GM19025 (cell line): ENCODE data around the gene MAN2A2.

Source experiments
- ATAC-seq: cut with Tn5 transposase; IDR thresholded peaks from one replicate; pipeline ENCODE4 v1.9.1; 2021; ENCODE audit warnings: mild to moderate bottlenecking, low read depth, moderate library complexity; ENCODE audit not compliant: unreplicated experiment

The MAN2A2 gene

DNA sequence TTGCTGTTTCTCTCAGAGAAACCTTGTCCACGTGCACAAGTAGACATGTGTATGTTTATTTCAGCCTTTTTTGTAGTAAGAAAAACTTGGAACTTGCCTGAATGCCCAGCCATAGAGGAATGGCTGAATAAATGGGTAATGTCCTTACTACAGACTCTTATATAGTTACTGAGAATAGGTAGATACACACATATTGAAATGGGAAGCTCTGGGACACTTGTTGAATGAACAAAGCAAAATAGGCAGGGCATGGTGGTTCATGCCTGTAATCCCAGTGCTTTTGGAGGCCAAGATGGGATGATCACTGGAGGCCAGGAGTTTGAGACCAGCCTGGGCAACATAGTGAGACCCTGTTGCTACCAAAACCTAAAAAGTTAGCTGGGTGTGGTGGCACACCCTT is 33.7 kb downstream of the MAN2A2 start:
- no peak for ATAC-seq

DNA sequence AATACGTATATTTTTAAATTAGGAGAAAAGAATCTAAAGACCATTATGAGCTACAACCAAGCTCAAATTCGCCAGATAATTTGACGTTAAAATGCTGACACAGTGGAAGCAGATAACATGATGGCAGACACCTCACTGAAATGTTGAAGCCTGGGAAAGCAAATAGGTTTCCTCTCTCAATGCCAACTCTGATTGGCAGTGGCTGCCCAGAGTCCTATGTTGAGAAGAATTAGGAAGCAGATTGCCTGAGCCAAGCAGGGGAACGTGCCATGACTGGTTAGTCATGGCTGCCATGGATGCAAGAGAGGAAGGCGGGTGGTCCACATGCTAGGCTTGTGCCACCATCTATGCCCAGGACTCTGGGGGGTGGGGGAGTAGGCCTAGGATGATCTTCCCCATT is 35.2 kb downstream of the MAN2A2 start:
- ATAC-seq: no peak

DNA sequence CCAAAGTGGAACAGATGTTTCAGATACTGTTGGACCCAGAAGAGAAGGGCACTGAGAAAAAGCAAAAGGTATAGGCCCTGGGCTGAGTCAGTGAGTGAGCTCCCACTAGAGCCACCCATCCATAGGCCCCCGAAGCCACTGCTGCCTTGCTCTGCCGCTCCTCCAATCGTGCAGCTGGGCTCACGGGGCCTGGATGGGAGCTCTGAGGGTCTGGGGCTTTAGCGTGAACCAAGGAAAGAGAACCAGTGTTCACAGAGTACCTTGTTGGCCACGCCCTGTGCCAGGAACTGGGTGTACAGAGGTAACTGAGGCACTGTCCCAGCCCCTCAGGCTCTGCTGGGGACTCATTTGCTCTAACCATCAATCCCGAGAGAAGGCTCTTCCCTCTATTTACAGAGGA is 36.7 kb downstream of the MAN2A2 start:
- no peak for ATAC-seq

DNA sequence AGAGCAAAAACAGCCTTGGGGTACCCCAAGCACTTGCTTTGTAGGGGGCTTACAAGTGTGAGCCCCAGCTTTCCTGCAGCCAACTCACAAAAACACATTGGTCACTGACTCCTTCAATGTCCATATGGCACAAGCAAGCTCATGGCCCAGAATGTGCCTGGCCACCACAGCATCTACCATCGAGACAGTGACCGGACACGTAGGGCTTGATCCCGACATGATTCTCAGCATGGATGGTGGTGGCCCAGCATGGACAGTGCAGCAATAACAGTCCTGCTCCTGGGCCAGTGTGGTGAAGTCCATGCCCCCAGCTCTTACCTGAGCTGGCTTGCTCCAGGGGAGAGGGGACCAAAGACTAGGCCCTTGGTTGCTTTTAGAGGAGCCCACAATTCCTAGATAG is 37.9 kb downstream of the MAN2A2 start:
- no peak for ATAC-seq

DNA sequence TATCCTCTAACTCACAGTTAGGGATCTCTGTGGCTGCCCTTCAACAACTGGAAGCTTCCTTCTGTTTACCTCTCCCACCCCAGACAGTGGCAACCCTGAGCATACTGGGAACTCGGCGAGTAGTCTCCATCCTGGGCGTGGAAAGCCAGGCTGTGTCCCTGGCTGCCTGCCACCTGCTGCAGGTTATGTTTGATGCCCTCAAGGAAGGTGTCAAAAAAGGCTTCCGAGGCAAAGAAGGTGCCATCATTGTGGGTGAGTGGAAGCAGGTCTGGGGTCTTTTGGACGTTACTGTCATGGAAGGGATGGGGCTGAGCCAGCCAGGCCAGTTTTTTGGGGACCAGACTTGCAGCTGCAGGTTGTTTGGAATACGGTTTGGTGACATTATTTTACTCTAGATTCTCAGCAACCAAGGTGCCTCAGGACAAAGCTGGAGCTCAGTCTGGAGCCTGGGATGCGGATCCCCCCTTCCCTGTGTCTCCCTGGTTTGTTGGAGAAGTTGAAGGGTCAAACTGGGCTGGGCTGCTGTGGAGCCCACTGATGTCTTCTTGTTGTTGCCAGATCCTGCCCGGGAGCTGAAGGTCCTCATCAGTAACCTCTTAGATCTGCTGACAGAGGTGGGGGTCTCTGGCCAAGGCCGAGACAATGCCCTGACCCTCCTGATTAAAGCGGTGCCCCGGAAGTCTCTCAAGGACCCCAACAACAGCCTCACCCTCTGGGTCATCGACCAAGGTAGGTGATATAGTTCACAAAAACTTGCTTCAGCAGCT is 39.4 kb downstream of the MAN2A2 start:
- ATAC-seq: no peak

DNA sequence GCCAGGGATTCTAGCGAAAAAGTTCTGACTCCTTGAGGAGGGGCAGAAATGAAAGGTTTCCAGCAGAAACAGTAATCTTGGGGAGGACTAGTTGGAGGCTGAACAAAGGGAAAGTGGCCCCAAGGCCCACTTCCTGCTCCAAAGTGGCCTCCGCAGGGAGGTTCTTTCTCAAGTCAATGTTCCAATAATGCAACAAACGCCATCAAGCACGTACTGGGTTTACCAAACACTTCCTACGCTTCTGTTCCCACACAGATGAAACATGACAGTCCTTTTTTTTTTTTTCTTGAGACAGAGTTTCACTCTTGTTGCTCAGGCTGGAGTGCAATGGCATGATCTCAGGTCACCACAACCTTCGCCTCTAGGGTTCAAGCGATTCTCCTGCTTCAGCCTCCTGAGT is 42.0 kb downstream of the MAN2A2 start:
- ATAC-seq: no peak

DNA sequence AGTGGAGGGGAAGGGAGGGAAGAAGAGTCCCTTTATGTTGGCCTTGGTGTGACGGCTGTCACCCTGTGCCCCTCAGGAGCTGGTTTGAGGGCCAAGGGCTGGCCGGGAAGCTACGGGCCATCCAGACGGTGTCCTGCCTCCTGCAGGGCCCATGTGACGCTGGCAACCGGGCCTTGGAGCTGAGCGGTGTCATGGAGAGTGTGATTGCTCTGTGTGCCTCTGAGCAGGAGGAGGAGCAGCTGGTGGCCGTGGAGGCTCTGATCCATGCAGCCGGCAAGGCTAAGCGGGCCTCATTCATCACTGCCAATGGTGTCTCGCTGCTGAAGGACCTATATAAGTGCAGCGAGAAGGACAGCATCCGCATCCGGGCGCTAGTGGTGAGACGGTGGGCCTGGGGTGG is 43.4 kb downstream of the MAN2A2 start:
- no peak for ATAC-seq

DNA sequence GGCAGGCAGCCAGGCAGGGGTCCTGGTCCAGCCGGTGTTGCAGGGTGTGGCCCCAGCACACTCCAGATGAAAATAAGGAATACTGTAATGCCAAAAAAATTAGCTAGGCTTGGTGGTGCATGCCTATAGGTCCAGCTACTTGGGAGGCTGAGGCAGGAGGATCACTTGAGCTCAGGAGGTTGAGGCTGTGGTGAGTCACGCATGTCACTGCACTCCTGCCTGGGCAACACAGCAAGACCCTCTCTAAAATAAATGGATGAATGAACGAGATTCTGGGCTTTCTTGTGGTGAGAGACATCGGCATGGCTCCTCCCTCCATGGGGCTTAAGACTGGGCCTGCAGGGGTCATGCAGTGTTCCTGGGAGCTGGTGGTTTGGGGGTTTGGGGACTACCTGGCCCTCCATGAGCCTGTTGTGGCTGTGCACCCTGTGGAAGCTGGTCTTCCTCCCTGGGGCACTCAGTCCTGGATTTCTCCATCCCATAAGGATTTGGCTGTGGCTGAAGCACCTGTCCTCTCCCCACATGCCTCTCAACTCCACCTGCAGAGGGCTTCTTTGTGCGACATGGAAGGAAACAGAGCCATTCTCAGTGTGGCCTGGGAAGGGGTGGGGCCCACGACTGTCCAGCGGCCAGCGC is 44.0 kb downstream of the MAN2A2 start:
- ATAC-seq: no peak

DNA sequence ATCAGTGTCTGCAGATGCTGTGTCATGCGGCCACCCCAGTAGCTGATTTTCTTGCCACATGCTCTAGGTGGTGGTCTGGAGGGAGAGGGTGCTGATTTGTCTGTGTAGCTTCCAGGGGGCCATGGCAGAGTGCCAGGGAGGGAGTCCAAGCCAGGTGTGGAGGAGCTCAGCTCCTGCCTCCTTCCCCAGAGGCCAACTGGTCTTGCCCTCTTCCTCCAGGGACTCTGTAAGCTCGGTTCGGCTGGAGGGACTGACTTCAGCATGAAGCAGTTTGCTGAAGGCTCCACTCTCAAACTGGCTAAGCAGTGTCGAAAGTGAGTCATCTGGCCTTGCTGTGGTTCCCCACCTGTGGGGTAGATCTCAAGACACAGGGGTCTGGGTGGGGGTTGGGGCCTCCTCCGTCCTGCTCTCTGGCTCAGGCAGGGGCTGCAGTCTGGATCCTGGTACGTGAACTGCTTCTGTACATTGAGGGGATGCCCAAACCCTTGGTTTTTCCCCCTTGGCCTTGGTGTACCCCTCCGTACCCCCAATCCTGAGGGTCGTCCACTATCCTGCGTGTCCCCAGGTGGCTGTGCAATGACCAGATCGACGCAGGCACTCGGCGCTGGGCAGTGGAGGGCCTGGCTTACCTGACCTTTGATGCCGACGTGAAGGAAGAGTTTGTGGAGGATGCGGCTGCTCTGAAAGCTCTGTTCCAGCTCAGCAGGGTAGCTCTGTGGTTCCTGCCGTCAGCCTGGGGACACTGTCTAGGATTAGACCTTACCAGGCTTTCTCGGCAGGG is 44.7 kb downstream of the MAN2A2 start:
- ATAC-seq: no peak

DNA sequence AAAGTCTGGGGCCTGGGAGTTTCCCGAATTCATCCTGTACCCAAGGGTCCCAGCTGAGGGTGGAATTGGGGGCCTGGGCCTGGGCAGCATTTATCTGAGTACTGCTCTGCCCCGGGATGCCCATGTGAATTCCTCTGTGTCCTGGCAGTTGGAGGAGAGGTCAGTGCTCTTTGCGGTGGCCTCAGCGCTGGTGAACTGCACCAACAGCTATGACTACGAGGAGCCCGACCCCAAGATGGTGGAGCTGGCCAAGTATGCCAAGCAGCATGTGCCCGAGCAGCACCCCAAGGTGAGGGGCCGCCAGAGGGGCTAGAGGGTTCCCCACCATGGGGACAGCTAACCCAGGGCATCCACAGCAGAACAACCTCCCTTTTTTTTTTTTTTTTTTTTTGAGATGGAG is 45.4 kb downstream of the MAN2A2 start:
- ATAC-seq: no peak

DNA sequence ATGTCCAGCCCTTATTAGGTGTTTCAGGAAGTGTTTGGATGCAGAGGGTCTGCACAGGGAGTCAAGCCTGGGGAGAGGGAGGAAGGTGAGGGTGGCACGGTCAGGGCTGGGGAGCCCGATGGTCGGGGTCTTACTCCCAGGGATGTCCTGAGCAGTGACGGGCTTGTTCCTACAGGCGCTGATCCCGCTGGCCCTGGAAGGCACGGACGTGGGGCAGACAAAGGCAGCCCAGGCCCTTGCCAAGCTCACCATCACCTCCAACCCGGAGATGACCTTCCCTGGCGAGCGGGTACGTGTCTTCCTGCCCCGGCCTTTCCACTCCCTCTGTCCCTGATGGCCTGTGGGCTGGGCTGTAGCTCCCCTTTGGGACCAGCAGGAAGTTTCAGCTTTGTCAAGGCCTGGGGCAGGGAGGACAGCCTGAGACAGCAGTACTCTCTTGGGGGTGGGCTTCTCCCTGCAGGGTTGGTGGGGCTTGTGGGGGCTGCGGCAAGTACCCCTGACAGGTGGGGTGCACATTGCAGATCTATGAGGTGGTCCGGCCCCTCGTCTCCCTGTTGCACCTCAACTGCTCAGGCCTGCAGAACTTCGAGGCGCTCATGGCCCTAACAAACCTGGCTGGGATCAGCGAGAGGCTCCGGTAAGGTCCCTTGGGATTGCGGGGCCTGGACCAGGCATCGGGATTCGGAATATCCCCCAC is 47.0 kb downstream of the MAN2A2 start:
- ATAC-seq: no peak

DNA sequence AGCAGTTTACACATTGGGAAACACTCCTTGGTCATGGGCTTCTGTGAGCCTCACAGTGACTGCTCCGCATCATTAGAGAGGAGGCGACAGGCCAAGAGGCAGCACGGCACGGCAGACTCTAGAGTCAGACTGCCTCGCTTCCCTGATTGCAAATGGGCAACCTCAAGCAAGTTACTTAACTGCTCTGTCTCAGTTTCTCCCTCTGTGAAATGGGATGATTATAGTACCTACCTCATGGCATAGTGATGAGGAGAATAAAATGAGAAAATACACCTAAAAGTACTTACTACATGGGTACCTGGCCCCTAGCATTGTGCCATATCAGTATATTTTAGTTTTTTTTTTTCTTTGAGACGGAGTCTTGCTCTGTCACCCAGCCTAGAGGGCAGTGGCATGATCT is 47.6 kb downstream of the MAN2A2 start:
- no peak for ATAC-seq

DNA sequence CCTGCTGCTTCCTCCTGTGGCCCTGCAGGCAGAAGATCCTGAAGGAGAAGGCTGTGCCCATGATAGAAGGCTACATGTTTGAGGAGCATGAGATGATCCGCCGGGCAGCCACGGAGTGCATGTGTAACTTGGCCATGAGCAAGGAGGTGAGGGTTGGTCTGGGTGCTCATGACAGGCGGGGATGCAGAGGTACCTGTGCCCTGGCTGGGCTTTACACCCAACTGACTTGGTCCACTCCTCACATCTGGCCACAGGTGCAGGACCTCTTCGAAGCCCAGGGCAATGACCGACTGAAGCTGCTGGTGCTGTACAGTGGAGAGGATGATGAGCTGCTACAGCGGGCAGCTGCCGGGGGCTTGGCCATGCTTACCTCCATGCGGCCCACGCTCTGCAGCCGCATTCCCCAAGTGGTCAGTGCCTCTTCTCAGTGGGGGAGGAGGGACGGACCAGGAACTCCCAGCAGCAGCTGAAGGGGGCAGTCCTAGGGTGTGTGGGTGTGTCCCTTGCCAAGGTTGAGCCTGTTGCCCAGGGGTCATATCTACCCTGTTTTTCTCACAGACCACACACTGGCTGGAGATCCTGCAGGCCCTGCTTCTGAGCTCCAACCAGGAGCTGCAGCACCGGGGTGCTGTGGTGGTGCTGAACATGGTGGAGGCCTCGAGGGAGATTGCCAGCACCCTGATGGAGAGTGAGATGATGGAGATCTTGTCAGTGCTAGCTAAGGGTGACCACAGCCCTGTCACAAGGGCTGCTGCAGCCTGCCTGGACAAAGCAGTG is 50.0 kb downstream of the MAN2A2 start:
- no peak for ATAC-seq

DNA sequence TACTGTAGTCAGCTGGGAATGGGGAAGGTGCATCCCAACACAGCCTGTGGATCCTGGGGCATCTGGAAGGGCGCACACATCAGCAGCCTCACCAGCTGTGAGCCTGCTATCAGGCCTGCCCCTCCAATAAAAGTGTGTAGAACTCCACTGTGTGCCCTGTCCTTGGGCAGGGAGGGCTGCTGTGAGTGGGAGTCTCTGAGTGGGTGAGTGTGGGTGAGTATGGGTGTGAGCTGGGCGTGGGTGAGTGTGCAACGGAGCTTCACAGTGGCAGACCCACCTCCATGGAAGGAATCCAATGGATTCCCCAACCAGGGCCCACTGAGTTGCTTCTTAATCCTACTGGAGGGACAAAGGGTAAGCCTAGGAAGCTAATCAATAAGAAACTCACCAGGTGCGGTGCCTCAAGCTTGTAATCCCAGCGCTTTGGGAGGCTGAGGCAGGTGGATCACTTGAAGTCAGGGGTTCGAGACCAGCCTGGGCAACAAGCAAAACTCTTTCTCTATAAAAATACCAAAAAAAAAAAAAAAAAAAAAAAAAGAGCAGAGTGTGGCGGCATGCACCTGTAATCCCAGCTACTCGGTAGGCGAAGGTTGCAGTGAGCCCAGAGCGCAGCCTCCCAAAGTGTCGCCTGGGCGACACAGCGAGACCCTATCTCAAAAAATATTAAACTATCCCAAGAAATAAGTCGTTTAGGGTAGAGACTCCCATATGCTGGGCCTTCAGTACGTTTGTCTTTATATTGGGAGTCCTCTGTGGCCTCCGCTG is 51.0 kb downstream of the MAN2A2 start:
- no peak for ATAC-seq

DNA sequence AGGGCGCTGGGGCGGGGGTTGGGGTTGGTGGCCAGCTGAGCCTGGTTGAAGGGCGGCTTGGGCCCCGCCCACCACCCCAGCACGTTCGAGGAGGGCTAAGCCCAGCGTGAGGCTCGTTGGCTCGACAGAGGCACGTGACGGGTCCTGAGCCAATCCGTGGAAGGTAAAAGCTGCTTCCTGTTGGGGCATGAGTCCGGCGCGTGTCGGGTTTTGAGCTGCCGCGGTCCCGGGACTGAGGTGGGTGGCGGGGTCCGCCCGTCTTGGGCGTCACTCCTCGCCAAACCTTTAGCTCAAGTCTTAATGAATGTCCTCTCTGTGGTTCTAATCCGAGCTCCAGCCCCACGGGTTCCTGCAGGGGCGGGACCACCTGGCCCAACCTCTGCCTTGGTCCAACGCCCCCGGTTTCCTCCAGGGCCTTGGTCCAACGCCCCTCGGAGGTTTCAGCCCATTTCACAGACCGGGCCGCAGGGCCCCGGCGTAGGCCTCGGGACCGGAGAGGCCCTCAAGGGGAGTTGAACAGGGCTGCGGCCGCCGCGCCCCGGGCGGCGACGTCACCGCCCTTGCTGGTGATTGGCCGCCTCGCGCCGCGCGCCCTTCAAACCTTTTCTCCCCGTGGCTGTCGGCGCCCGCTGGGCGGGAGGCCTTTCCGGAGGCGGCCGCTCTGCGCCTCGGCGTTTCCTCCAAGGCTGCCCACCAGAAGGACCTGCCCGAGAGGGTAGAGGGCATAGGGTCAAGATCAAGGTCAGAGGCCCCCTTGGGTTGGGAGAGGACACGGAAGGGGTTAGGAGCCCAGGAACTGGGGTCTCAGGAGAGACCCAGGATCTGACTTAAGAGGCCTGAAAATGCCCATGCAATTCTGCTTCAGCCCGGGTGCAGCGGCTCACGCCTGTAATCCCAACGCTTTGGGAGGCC is 51.9 kb downstream of the MAN2A2 start, which contains the start of gene RCCD1:
Gene RCCD1, plus strand, starts transcription at position 173 of the 912 bp plus-strand sequence. CDS start 1,851 bp downstream, outside the sequence.
- ATAC-seq: peak; percentile 91

DNA sequence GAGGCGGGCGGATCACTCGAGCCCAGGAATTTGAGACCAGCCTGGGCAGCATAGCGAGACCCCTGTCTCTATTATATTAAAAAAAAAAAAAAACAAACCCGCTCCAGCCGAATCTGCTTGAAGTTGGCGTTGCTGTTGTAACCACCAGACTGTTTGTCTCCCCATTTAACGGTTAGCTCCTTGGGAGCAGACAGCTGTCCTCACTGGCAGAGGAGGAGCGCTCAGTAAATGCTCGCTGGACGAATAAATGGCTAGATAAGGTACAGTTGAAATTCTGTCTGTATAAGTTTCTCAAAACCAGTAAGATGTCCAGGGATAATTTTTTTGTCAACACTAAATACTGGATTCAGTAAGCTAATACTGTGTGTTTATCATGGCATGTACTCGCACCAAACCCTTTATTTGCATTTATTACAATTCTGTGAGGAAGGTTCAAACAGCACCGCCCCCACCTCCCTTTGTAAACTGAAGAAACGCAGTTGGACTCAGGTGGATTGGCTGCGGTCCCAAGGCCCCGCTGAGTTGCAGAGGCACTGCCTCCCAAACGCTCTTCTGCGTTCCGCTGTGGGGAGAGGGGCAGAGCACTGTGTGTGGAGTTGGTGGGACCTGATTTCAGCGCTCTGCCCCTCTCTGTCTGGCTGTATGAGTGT is 52.6 kb downstream of the MAN2A2 start:
- ATAC-seq: no peak

DNA sequence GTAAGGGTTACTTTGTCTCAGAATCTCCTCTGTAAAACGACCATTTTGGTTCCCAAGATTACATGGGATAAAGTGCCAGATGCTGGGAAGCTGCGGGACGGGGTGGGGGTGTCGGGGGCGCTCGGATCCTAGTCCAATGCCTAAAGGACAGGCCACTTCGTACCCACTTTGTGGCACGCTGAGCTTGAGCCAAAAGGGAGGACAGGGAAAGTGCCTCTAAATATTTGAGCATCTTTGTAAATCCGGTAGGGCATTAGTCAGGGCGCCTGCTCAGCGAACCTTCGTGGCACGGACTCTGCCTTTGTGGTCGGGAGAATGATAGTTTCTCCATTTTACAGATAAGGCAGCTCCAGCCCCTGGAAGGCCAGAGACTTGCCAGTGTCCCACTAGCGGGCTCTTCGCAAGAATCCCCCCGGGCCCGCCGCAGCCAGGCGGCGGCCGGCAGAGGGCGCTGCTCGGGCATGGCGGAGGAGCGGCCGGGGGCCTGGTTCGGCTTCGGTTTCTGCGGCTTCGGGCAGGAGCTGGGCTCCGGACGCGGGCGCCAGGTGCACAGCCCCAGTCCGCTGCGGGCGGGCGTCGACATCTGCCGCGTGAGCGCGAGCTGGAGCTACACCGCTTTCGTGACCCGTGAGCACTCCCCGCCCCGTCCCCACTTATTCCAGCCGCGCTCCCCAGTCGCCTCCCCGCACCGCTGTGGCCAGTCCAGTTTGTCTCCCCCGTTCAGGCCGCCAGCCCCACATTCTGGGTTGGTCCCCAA is 53.4 kb downstream of the MAN2A2 start:
- no peak for ATAC-seq
